HG02840 (cell line): ENCODE results near the gene ZNF586.
A peak's percentile ranks its signal among the peaks of the same experiment; 100 is the strongest.
"Not testable (repeated sequence)": the region's sequence is repeated elsewhere in the genome, so short reads cannot be mapped to it uniquely, and the experiment has no call there.

Experiments used
- ATAC-seq: cut with Tn5 transposase; IDR thresholded peaks from one replicate; pipeline ENCODE4 v1.9.1; 2021; ENCODE audit warnings: mild to moderate bottlenecking, moderate library complexity, moderate number of reproducible peaks; ENCODE audit not compliant: unreplicated experiment, low FRiP score

The ZNF586 gene

DNA sequence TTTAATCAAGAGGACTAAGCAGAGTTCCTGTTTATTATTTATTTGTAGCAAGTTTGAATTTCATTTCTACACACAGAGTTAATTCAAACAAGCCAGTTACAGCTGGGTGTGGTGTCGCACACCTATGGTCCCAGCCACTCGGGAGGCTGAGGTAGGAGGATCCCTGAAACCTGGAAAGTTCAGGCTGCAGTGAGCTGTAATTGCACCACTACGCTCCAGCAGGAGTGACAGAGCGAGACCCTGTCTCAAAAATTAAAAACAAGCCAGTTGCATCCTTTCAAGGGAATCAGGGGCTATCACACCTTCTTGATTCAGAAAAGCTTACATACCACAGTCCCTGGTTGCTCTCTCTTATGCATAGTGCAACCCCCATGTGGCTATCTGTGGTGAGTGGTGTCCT, 19.8 kb downstream of the ZNF586 start:
- ATAC-seq, result no peak

GRCh38 chr19:57796580-57796979, 27.1 kb downstream of the ZNF586 start:
- not testable (repeated sequence) for ATAC-seq

GRCh38 chr19:57800696-57801095, 31.2 kb downstream of the ZNF586 start:
- ATAC-seq, result no peak

GRCh38 chr19:57802269-57802668, 32.8 kb downstream of the ZNF586 start:
- no peak for ATAC-seq

- no peak for ATAC-seq
Measured at GRCh38 chr19:57803265-57803593, 33.8 kb downstream of the ZNF586 start.

GRCh38 chr19:57803594-57804325, 34.3 kb downstream of the ZNF586 start:
- no peak for ATAC-seq

GRCh38 chr19:57807541-57807940, 38.1 kb downstream of the ZNF586 start:
- no peak for ATAC-seq

GRCh38 chr19:57810410-57811295, 41.2 kb downstream of the ZNF586 start:
- not testable (repeated sequence) for ATAC-seq

- ATAC-seq, result no peak
Measured at GRCh38 chr19:57812226-57812625, 42.8 kb downstream of the ZNF586 start.

- not testable (repeated sequence) for ATAC-seq
Measured at GRCh38 chr19:57812975-57813820, 43.7 kb downstream of the ZNF586 start.

DNA sequence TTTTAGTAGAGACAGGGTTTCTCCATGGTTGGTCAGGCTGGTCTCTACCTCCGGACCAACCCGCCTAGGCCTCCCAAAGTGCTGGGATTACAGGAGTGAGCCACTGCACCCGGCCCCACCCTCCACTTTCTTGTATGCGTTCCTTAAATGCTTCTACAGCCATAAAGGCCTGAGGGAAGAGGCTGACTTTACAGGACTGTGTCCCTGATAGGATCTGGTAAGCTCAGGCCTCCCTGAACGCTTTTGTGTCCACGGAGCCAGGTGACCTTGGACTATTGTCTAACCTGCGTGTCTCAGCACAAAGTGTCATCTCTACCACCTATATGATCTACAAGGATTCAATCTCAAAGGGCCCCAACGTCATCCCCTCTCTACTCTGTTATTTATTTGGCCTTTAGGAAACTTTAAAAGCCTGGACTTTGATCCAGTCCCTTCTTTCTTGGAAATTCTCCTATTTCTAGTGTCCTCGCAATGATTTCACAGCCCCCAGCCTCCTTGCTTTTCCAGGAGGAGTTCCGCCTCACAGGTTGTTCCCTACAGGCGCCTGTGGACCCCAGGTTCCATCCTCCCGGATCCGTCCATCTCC, 44.5 kb downstream of the ZNF586 start:
- no peak for ATAC-seq

GRCh38 chr19:57814505-57815246, 45.2 kb downstream of the ZNF586 start, which contains the start of gene ZNF552:
Gene ZNF552 (minus strand): TSS chr19:57814913. CDS start chr19:57814743, 170 bp downstream.
- ATAC-seq, result peak; percentile 64

DNA sequence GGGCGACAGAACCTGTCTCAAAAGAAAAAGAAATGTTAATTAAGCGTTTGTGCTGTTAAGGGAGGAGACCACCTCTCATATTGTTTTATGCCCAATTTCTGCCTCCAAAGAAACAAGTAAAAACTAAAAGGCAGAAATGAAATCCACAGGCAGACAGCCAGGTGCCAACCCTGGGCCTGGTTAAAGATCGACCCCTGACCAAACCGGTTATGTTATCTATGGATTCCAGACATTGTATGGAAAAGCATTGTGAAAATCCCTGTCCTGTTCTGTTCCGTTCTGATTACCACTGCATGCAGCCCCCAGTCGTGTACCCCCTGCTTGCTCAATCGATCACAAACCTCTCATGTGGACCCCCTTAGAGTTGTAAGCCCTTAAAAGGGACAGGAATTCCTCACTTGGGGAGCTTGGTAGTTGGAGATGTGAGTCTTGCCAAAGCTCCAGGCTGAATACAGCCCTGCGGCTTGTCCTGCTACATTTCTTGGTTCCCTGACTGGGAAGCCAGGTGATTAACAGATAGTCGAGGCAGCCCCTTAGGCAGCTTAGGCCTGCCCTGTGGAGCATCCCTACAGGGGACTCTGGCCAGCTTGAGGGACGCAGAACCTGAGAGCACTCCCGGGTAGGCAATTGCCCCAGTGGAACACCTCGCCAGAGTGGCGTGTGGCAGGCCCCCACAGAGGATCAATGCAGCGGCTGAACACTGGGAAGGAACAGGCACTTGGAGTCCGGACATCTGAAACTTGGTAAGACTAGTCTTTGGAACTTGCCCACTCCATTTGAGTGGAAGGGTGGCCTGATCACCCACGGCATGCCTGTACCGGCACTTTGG, 46.0 kb downstream of the ZNF586 start:
- no peak for ATAC-seq

DNA sequence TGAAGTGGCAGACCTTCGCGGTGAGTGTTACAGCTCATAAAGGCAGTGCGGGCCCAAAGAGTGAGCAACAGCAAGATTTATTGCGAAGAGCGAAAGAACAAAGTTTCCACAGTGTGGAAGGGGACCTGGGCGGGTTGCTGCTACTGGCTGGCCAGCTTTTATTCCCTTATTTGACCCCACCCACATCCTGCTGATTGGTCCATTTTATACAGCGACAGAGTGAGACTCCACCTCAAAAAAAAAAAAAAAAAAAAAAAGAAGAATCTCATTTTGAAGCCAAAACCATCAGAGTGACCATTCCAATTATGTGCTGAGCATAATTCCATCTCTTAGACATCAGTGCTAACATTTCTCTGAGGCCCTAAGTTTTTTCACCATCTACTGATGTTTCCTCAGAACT, 47.2 kb downstream of the ZNF586 start:
- no peak for ATAC-seq

DNA sequence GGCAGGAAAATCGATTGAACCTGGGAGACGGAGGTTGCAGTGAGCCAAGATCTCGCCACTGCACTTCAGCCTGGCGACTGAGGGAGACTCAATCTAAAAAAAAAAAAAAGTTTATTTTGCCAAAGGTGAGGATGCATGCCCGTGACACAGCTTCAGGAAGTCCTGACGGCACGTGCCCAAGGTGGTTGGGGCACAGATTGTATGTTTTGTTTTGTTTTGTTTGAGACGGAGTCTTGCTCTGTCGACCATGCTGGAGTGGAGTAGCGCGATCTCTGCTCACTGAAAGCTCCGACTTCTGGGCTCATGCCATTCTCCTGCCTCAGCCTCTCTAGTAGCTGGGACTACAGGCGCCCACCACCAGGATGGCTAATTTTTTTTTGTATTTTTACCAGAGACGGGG, 48.5 kb downstream of the ZNF586 start:
- ATAC-seq, result no peak

DNA sequence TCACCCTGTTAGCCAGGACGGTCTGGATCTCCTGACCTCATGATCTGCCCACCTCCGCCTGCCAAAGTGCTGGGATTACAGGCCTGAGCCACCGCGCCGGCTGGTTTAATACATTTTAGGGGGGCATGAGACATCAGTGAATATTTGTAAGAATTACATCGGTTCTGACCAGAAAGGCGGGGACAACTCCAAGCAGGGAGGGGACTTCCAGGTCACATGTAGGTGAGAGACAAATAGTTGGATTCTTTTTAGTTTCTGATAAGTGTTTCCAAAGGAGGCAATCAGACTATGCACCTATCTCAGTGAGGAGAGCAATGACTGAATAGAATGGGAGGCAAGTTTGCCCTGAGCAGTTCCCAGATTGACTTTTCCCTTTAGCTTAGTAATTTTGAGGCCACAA, 48.9 kb downstream of the ZNF586 start:
- no peak for ATAC-seq

- peak; percentile 84 for ATAC-seq
Measured at GRCh38 chr19:57819475-57820148, 50.1 kb downstream of the ZNF586 start.

GRCh38 chr19:57820599-57820998, 51.1 kb downstream of the ZNF586 start:
- ATAC-seq, result no peak
